HEK293 (cell line): ENCODE measurements around the gene F9.

Source experiments
- CTCF ChIA-PET: fragments of 350-600 bp; formaldehyde crosslinking; extraction: SDS; loops from one replicate; lab custom pipeline; 2021; ENCODE audit warnings: antibody characterized with exemption; lab: Yijun Ruan, JAX
- POLR2A ChIA-PET: fragments of 300-600 bp; formaldehyde crosslinking; extraction: SDS; loops from one replicate; lab custom pipeline; 2020; ENCODE audit warnings: antibody characterized with exemption, inconsistent platforms; lab: Yijun Ruan, JAX
- H3K27ac ChIP-seq: fragments of 200-500 bp; sonication (Bioruptor generic); 2 replicates; pipeline ENCODE4 v1.5.1; 2014; ENCODE audit warnings: low read depth, low read length, control low read depth, inconsistent platforms; ENCODE audit errors: extremely low read depth
- H3K36me3 ChIP-seq, 2 experiments: fragments of 200-500 bp in 1 of 2; sonication (Bioruptor generic) in 1 of 2; 1 replicate in 1 of 2; 2 replicates in 1 of 2; pipeline ENCODE4 v1.5.1; 2014 to 2017; ENCODE audit warnings: inconsistent platforms in 2 of 2, low read length in 2 of 2; ENCODE audit not compliant: control insufficient read depth in 2 of 2, insufficient read depth in 1 of 2
- H3K4me1 ChIP-seq: fragments of 200-500 bp; sonication (Bioruptor generic); 2 replicates; pipeline ENCODE4 v1.5.1; 2014; ENCODE audit warnings: mild to moderate bottlenecking, low read length, inconsistent platforms; ENCODE audit not compliant: control insufficient read depth, insufficient read depth
- H3K4me3 ChIP-seq: 2 replicates; pipeline ENCODE4 v1.5.1; 2011; ENCODE audit warnings: low read depth, mild to moderate bottlenecking, control low read depth, low read length, moderate library complexity
- H3K9me3 ChIP-seq: fragments of 200-500 bp; sonication (Bioruptor generic); 2 replicates; pipeline ENCODE4 v1.5.1; 2014; ENCODE audit warnings: low read depth, low read length, inconsistent platforms; ENCODE audit not compliant: control insufficient read depth, insufficient read depth
- AEBP2 ChIP-seq: fragments of 450-650 bp; formaldehyde crosslinking; IDR thresholded peaks from 2 replicates; pipeline ENCODE4 v1.5.1; 2016; ENCODE audit warnings: missing biosample characterization, missing genetic modification characterization, borderline replicate concordance
- BCL6B ChIP-seq: fragments of 450-650 bp; formaldehyde crosslinking; IDR thresholded peaks from 2 replicates; pipeline ENCODE4 v1.5.1; 2017; ENCODE audit warnings: missing biosample characterization, missing genetic modification characterization
- FEZF1 ChIP-seq: fragments of 450-650 bp; formaldehyde crosslinking; IDR thresholded peaks from 2 replicates; pipeline ENCODE4 v1.5.1; 2016; ENCODE audit warnings: missing biosample characterization, missing genetic modification characterization
- GLIS2 ChIP-seq: fragments of 450-650 bp; formaldehyde crosslinking; IDR thresholded peaks from 2 replicates; pipeline ENCODE4 v1.5.1; 2016; ENCODE audit warnings: missing biosample characterization, missing genetic modification characterization
- KLF17 ChIP-seq: fragments of 450-650 bp; formaldehyde crosslinking; IDR thresholded peaks from 2 replicates; pipeline ENCODE4 v1.5.1; 2016; ENCODE audit warnings: missing biosample characterization, missing genetic modification characterization
- MEIS1 ChIP-seq: sonication (generic); formaldehyde crosslinking; IDR thresholded peaks from 2 replicates; pipeline ENCODE4 v1.8.1; 2022; ENCODE audit warnings: missing genetic modification reagents, mild to moderate bottlenecking, borderline replicate concordance
- MZF1 ChIP-seq: fragments of 450-650 bp; formaldehyde crosslinking; IDR thresholded peaks from 2 replicates; pipeline ENCODE4 v1.5.1; 2017; ENCODE audit warnings: missing biosample characterization, missing genetic modification characterization, borderline replicate concordance
- SCRT2 ChIP-seq: fragments of 450-650 bp; formaldehyde crosslinking; IDR thresholded peaks from 2 replicates; pipeline ENCODE4 v1.5.1; 2016; ENCODE audit warnings: missing biosample characterization, missing genetic modification characterization
- ZBTB1 ChIP-seq: fragments of 450-650 bp; formaldehyde crosslinking; IDR thresholded peaks from 2 replicates; pipeline ENCODE4 v1.5.1; 2016; ENCODE audit warnings: missing biosample characterization, missing genetic modification characterization
- ZBTB10 ChIP-seq: fragments of 450-650 bp; formaldehyde crosslinking; IDR thresholded peaks from 2 replicates; pipeline ENCODE4 v1.5.1; 2016; ENCODE audit warnings: missing biosample characterization, missing genetic modification characterization
- ZBTB20 ChIP-seq: fragments of 450-650 bp; formaldehyde crosslinking; IDR thresholded peaks from 2 replicates; pipeline ENCODE4 v1.5.1; 2016; ENCODE audit warnings: missing biosample characterization, missing genetic modification characterization
- ZBTB48 ChIP-seq: fragments of 450-650 bp; formaldehyde crosslinking; IDR thresholded peaks from 2 replicates; pipeline ENCODE4 v1.5.1; 2016; ENCODE audit warnings: missing biosample characterization, missing genetic modification characterization
- ZFHX2 ChIP-seq: fragments of 450-650 bp; formaldehyde crosslinking; conservative IDR thresholded peaks from 2 replicates; pipeline ENCODE4 v1.5.1; 2016; ENCODE audit warnings: missing biosample characterization, missing genetic modification characterization
- ZNF155 ChIP-seq: fragments of 450-650 bp; formaldehyde crosslinking; IDR thresholded peaks from 2 replicates; pipeline ENCODE4 v1.5.1; 2016; ENCODE audit warnings: missing biosample characterization, missing genetic modification characterization
- ZNF211 ChIP-seq: fragments of 450-650 bp; formaldehyde crosslinking; IDR thresholded peaks from 2 replicates; pipeline ENCODE4 v1.5.1; 2016; ENCODE audit warnings: low read depth, missing biosample characterization, missing genetic modification characterization
- ZNF223 ChIP-seq: fragments of 450-650 bp; formaldehyde crosslinking; IDR thresholded peaks from 2 replicates; pipeline ENCODE4 v1.5.1; 2016; ENCODE audit warnings: missing biosample characterization, missing genetic modification characterization
- ZNF391 ChIP-seq: fragments of 450-650 bp; formaldehyde crosslinking; IDR thresholded peaks from 2 replicates; pipeline ENCODE4 v1.5.1; 2016; ENCODE audit warnings: low read depth, missing biosample characterization, missing genetic modification characterization, borderline replicate concordance
- ZNF473 ChIP-seq: fragments of 450-650 bp; formaldehyde crosslinking; IDR thresholded peaks from 2 replicates; pipeline ENCODE4 v1.5.1; 2017; ENCODE audit warnings: missing biosample characterization, missing genetic modification characterization
- ZNF514 ChIP-seq: fragments of 450-650 bp; formaldehyde crosslinking; IDR thresholded peaks from 2 replicates; pipeline ENCODE4 v1.5.1; 2016; ENCODE audit warnings: missing biosample characterization, missing genetic modification characterization
- ZNF529 ChIP-seq: fragments of 450-650 bp; formaldehyde crosslinking; IDR thresholded peaks from 2 replicates; pipeline ENCODE4 v1.5.1; 2017; ENCODE audit warnings: missing genetic modification characterization, missing biosample characterization; ENCODE audit not compliant: insufficient replicate concordance
- ZNF549 ChIP-seq: fragments of 450-650 bp; IDR thresholded peaks from 2 replicates; pipeline ENCODE4 v1.5.1; 2018; ENCODE audit warnings: missing biosample characterization, missing genetic modification characterization, mild to moderate bottlenecking, inconsistent platforms, moderate library complexity
- ZNF571 ChIP-seq: fragments of 450-650 bp; formaldehyde crosslinking; IDR thresholded peaks from 2 replicates; pipeline ENCODE4 v1.5.0; 2017; ENCODE audit warnings: missing biosample characterization, missing genetic modification characterization
- ZNF621 ChIP-seq: fragments of 450-650 bp; formaldehyde crosslinking; IDR thresholded peaks from 2 replicates; pipeline ENCODE4 v1.5.1; 2017; ENCODE audit warnings: missing biosample characterization, missing genetic modification characterization
- ZNF623 ChIP-seq: fragments of 450-650 bp; formaldehyde crosslinking; IDR thresholded peaks from 2 replicates; pipeline ENCODE4 v1.5.1; 2016; ENCODE audit warnings: missing biosample characterization, missing genetic modification characterization
- ZNF639 ChIP-seq: fragments of 450-650 bp; formaldehyde crosslinking; IDR thresholded peaks from 2 replicates; pipeline ENCODE4 v1.5.1; 2016; ENCODE audit warnings: missing biosample characterization, missing genetic modification characterization
- ZNF670 ChIP-seq: fragments of 450-650 bp; formaldehyde crosslinking; IDR thresholded peaks from 2 replicates; pipeline ENCODE4 v1.5.1; 2016; ENCODE audit warnings: missing biosample characterization, missing genetic modification characterization, low read depth
- ZNF707 ChIP-seq: fragments of 450-650 bp; formaldehyde crosslinking; IDR thresholded peaks from 2 replicates; pipeline ENCODE4 v1.5.1; 2016; ENCODE audit warnings: missing biosample characterization, missing genetic modification characterization
- ZSCAN18 ChIP-seq: fragments of 450-650 bp; formaldehyde crosslinking; IDR thresholded peaks from 2 replicates; pipeline ENCODE4 v1.5.1; 2016; ENCODE audit warnings: missing biosample characterization, missing genetic modification characterization

The F9 gene

GRCh38 chrX:139581068-139581467 is 50.5 kb downstream of the F9 start:
- TF ChIP-seq ZNF623 (tag by site-specific recombination) (no peak), FEZF1 (tag by site-specific recombination) (no peak), SCRT2 (tag by site-specific recombination) (no peak), ZNF707 (no peak), ZNF621 (tag by site-specific recombination) (no peak), ZBTB48 (tag by site-specific recombination) (no peak), ZBTB10 (tag by site-specific recombination) (no peak), ZNF223 (tag by site-specific recombination) (no peak), ZNF211 (tag by site-specific recombination) (no peak), ZSCAN18 (tag by site-specific recombination) (no peak), ZNF571 (tag by site-specific recombination) (no peak), ZNF473 (no peak), ZNF155 (tag by site-specific recombination) (no peak), ZNF391 (tag by site-specific recombination) (no peak)
- ChIA-PET CTCF (interaction anchor here (0.6 kb wide), 1 partner anchor 26 kb away, joined by 3 read pairs; no protein-coding TSS in a partner anchor), POLR2A (no interaction called here)
- Histone ChIP-seq H3K4me3 (no peak overlapping the region), H3K4me1 (no peaks in the 10 kb centered on the region), H3K27ac (no peak overlapping the region), H3K36me3 (no peaks in the 10 kb centered on the region), H3K9me3 (no peaks in the 10 kb centered on the region)

- no peak overlapping the region for H3K27ac ChIP-seq
- H3K4me3 ChIP-seq = no peak overlapping the region
- ChIA-PET POLR2A (no interaction called here), CTCF (no interaction called here)
- H3K4me1 ChIP-seq = no peaks in the 10 kb centered on the region
- H3K36me3 ChIP-seq = no peaks in the 10 kb centered on the region
- no peaks in the 10 kb centered on the region for H3K9me3 ChIP-seq
- TF ChIP-seq ZNF529 = no peak
- TF ChIP-seq ZNF639 = no peak
- no peak for TF ChIP-seq ZNF514 (tag by site-specific recombination)
- no peak for TF ChIP-seq ZNF549
- TF ChIP-seq KLF17 (tag by site-specific recombination) = no peak
- no peak for TF ChIP-seq MZF1
- no peak for TF ChIP-seq GLIS2 (tag by site-specific recombination)
- TF ChIP-seq ZFHX2 (tag by site-specific recombination) = no peak
- TF ChIP-seq ZBTB20 (tag by site-specific recombination) = no peak
- TF ChIP-seq ZNF670 (tag by site-specific recombination) = no peak
- no peak for TF ChIP-seq BCL6B
- TF ChIP-seq MEIS1 (CRISPR knock-in tag) = no peak
- TF ChIP-seq AEBP2 = no peak
- TF ChIP-seq ZNF223 (tag by site-specific recombination) = no peak
- no peak for TF ChIP-seq ZBTB1 (tag by site-specific recombination)
Measured at GRCh38 chrX:139585613-139586012, 55.1 kb downstream of the F9 start.
